Activated T-helper 9 cell treated with anti-CD3 and anti-CD28 coated beads, Interleukin-2, amount 50 U/mL, for 16 hours (primary cell): ENCODE measurements around the gene NUDT17.

Experiments used
- DNase-seq: peaks from one replicate; pipeline ENCODE4 v3.0.0-alpha.2; 2020; ENCODE audit warnings: low read depth

NUDT17 gene

GRCh38 chr1:145891143-145891542, 45.7 kb downstream of the NUDT17 start:
- no peak for DNase-seq

- DNase-seq: peak; percentile 20
Measured at GRCh38 chr1:145891587-145892485, 46.4 kb downstream of the NUDT17 start.

DNA sequence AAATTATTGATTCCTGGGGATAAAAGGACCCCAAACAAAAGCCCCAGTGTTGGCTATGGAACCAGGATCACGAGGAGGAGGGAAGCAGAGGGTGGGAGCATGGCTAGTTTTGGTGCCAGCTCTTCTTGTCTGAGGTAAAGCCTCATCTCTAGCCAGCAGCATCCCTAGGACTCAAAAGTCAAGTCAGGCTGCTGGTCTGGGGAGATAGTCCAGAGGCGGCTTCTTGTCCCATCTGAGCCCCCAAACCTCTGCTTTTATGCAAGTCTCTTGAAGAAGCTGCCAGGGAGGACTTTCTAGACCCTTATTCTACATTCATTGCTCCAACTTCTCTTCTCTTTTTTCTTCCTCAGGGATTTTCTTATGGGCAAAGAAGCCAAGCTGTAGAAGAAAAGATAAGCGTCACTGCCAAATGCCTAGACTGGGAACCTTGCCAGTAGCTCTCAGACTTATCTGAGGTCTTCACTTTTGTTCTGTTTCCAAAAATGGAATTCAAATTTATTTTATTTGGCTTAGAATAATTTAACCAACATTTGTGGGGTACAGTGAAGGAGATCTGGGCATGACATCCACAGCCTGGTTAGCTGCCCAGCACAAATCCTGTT, 47.2 kb downstream of the NUDT17 start:
- no peak for DNase-seq

DNA sequence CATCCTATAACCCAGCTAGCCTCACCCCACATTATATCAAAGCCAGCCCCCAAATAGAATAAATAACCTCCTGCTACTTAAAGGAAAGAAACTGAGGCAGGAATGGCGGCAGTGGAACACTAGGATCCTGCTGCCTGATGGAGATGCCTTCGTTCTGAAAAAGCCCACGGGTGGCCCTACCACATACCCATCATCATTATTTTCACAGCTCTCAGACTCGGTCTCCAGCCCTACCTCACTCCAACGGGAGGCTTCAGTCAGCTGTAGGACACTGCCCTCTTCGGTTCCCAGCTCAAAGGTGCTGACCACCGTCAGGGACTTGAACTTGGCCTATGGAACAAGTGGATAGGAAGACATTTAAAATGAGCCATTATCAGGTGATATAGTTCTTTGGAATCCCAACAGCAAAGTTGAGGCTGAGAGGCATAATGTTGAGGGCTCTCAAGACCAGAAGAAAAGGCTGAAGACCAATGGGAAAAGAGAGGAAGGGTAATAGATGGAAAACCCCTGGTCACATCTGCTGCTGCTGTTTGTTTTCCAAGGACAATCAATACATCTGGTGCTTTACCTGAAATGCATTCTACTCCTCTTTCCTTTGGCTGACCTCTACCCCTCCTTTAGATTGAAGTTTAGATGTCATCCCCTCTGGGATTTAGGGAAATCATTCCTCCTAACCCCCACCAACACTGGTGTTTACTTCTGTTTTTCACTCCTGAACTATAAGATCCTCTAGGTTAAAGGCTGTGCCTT, 48.1 kb downstream of the NUDT17 start:
- DNase-seq: no peak

DNA sequence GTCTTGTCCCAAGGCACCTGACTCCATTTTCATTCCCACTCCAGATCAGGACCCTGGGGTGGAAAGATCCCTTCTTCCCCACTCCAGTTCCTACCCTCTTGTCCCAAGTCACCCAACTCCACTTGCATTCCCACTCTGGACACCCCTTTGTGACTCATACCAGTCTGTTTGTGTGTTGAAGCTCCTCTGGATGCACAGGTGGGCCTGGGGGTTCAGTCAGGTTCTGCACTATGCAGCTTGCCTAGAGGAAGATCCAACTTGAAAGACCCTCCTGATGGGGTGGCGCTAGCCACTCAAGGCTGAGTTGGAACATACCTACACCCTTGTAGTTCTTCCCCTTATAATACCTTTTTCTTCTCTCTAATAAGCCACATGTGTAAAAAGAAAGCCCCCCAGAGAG, 50.0 kb downstream of the NUDT17 start:
- no peak for DNase-seq

GRCh38 chr1:145897969-145898368, 52.5 kb downstream of the NUDT17 start:
- no peak for DNase-seq
